AG09319 (cell line): Measurements from ENCODE around the gene PDZRN3.

ENCODE experiments used
- DNase-seq: peaks from one replicate; pipeline ENCODE4 v3.0.0-alpha.2; 2010; ENCODE audit warnings: low read depth; ENCODE audit errors: extremely low read depth
- CTCF ChIP-seq: IDR thresholded peaks from 2 replicates; pipeline ENCODE4 v1.5.1; 2011; ENCODE audit warnings: low read depth, mild to moderate bottlenecking, inconsistent platforms, low read length, moderate library complexity

The PDZRN3 gene

GRCh38 chr3:73381551-73381950 lies 243.2 kb downstream of the PDZRN3 start:
- TF ChIP-seq CTCF = no peak
- DNase-seq = no peak

GRCh38 chr3:73380735-73381532 lies 243.8 kb downstream of the PDZRN3 start:
- no peak for DNase-seq
- no peak for TF ChIP-seq CTCF

- DNase-seq = no peak
- TF ChIP-seq CTCF = no peak
Measured at GRCh38 chr3:73379465-73379864, 245.3 kb downstream of the PDZRN3 start.

GRCh38 chr3:73378207-73378606 lies 246.5 kb downstream of the PDZRN3 start:
- no peak for TF ChIP-seq CTCF
- no peak for DNase-seq

GRCh38 chr3:73365756-73366397 lies 258.9 kb downstream of the PDZRN3 start:
- DNase-seq = peak; percentile 14
- TF ChIP-seq CTCF = no peak

GRCh38 chr3:73364517-73364916 lies 260.2 kb downstream of the PDZRN3 start:
- no peak for TF ChIP-seq CTCF
- no peak for DNase-seq

- DNase-seq = no peak
- no peak for TF ChIP-seq CTCF
Measured at GRCh38 chr3:73363093-73363492, 261.6 kb downstream of the PDZRN3 start.
